HG03457 (cell line): ENCODE measurements around the gene SFRP2.

Experiments
- ATAC-seq: cut with Tn5 transposase; IDR thresholded peaks from one replicate; pipeline ENCODE4 v1.9.1; 2021; ENCODE audit warnings: moderate number of reproducible peaks; ENCODE audit not compliant: unreplicated experiment

Gene SFRP2

DNA sequence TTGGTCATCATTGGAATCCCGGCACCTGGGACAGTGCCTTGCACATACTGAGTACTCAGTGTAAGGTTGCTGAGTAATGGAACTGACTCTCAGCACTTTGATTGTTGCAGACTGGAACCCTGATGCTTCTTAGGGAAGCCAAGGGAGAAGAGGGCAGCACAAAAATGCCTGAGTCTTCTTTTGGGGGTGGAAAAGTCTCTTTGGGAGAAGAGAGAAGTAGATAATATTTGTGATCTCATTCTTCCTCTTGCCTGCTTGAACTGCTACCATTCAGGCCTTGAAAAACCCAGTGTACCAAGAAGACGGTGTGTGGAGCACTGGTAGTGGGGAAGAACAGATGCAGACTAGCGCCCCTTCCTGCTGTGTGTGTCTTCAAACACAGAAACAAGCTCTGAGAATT, 12.3 kb downstream of the SFRP2 start:
- ATAC-seq, result no peak

DNA sequence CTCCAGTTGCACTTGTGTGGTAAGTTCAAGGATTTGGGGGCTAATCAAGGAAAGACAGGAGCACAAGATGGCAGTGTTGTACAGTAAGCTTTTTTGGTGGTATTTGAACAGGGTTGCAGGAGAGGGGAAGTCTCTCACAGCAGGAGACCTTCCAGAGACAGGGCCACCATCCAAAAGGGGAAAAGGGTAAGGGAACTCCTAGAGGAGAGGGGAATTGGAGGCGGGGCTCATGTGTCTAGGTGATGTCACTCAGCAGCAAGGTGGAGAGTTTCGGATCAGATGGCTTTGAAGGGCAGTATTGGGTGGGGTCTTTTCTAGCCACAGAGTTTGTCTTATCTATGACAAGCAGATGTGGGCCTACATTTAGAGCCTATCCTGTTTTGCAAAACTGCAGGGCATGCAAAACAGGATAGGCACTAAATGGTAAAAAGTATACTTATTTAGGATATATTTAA, 15.6 kb downstream of the SFRP2 start:
- ATAC-seq, result no peak

DNA sequence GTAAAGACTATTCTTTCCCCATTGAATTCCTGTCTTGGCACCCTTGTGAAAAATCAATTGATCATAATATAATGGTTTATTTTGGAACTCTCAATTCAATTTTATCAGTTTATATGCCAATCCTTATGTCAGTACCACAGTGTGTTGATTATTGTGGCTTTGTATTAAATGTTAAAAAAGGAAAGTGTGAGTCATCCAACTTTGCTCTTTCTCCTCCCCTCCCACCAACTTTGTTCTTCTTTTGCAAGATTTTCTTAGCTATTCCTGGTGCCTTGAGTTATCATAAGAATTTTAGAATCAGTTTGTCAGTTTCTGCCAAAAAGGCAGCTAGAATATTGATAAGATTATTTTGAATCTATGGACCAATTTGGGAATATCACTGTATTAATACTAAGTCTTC, 17.8 kb downstream of the SFRP2 start:
- no peak for ATAC-seq

DNA sequence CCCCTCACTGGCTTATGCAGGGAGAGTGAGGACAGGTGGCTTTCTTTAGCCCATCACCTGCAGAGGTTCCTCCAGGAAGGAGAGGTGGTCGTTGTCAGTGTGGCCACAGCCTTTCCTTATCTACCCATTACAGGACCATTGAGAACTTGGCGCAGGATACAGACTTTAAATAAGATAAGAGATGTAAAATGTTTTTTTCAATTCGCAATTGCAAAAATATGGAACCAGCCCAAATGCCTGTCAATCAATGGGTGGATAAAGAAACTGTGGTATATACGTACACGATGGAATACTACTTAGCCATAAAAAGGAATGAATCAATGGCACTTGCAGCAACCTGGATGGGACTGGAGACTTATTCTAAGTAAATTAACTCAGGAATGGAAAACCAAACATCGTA, 22.1 kb downstream of the SFRP2 start:
- ATAC-seq, result no peak

DNA sequence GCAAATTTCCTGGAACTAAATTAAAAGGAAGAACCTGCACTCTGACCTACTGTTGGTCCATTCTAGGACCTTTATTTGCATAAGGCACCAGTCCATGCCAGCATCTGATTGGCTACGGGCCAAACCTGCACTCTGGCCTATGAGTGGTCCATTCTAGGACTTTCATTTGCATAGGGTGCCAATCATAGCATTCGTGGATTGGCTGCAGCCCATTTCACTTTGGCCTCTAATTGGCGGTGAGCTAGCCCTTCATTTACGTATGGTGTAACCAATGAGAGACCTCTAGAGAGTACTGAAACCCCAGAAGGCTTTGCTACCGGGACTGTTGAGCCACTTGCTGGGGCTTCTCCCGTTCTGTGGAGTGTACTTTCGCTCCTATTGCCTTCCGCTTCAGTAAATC, 23.0 kb downstream of the SFRP2 start:
- no peak for ATAC-seq

DNA sequence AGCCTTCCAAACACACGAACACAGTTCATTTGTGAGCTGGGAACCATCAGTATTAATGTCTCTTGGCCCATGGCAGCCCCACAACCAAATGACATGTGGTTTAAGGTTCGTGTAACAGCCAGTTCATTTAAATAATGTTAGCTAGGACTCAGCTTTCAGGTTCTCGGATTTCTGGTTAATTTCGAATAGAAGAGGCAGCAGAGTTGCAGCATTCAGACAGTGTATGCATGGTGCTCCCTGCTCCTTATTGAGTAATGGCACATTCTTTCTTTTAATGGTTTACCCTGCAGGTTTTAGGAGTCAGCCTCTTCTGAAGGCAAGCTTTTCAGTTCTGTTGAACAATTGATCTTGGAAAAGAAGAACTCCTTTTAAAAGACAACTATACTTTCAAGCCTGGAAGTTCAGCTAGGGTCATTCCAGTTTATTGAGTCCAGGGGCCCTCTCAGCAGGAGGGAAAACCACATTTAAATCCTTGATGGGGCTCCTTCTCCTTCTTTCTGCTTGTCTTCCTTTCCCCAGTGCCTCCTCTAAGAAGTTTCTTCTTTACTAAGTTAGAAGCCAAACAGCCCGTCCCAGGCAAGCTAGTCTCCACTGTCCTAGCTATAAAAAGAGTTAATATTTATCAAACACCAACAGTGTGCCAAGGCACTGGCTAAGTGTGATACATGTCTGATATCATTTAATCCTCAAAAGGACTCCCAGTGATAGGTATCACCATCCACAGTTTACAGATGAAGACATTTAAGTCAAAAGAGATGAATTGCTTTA, 24.1 kb downstream of the SFRP2 start:
- ATAC-seq, result no peak

DNA sequence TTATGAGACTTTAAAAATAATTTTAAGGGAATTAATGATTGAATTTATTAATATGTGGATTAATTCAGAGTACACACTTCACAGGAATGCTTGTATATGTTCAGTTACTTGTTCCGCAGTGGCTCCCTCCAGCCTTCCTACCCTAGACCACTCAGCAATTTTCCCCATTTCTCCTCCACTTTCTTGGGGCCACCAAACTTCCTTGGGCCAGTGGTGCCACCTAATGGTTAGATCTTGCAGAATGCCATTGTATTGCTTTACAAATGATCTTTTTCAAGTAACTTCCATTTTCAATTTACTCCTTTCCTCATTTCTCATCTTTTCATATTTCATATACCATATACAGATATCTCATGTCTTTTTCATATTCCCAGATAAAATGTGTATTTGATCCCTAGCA, 25.5 kb downstream of the SFRP2 start:
- ATAC-seq, result no peak

DNA sequence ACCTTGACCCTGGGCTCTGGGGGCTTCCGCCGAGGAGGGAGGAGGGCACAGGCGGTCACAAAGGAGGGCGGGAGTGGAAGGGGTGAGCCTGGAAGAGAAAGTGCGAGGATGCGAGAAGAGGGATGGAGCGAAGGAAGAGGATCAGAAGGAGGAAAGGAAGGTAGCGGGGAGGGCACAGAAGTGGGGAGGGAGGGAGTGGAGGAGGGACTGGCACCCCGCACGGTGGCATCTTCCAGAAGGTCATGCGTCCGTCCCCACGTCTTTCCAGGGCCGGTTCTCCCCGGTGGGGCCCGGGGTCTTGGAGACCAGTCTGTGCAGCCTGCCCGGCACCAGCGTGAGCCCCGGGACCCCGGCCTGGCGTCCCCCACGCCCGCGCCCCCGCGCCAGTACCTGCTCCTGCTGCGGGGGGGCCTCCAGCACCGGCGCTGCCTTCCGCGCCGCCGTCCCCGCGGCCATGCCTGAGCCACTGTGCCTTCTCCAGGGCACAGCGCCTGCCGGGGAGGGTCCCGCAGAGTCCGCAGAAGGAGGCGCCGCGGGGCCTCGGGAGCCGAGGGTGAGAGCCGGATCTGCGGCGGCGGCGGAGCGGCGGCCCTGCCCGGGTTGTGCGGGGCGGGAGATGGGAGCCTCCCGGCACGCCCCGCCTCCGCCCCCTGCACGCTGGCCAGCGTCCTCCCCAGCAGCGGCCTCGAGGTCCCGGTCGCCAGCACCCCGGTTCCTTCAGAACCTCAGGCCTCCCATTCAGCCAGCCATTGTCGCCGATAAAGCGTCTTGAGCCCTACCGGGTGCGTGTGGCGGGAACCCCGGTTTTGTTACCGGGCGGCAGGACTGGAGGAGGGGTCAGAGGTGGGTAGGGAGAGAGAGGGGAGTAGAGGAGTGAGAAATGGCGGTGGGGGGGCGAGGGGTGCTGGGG, 29.2 kb downstream of the SFRP2 start, which contains the start of gene RNF175:
Gene RNF175 (minus strand): TSS at position 618 of the 910 bp plus-strand sequence. CDS start 162 bp downstream, at position 456.
- ATAC-seq, result no peak

DNA sequence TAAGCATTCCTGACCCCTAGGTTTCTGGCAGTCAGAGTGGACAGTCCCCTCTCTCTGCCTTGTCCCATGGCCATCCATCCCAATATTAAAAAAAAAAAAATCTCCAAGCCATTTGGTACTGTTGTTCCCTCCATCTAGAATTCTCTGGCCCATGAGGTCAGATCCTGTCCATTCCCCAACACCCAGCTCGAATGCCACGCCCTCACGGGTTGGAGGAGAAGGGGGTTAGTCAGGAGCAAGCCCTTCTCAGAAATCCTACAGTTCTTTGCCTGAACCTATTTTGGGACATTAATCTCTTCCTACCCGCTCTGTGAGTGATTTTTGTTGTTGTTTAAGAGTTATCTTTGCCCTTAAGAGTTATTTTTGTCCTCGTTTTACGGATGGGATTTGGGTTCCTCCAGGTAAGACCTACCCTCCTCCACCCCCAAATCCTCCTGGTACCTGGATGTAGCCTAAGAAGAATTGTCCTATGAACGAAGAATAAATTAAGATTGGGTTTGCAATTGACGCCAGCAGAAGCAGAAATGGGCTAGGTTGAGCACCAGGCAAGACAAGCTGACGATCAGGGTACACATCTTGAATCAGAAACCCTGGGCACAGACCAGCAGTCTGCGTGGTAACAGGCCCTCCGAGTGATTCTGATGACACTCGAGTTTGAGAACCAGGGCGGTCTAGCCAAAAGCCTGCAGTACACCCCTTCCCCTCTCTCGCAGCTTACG, 30.0 kb downstream of the SFRP2 start:
- ATAC-seq, result no peak

DNA sequence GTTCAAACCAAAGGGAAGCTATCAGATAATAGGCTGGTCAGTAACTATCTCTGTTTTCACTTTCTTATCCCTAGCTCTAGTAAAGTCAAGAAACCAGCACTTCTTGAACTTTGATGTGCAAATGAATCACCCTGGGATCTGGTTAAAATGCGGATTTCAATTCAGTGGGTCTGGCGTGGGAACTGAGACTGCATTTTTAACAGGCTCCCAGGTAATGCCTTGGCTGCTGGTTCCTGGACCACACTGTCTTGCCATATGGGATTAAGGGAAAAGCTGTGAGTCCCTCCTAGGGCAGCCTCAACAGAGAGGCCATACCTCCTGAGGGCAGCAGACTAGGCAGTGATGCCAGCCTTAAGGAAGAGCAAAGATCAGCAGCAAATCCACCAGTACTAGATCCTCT, 30.7 kb downstream of the SFRP2 start:
- ATAC-seq, result no peak

DNA sequence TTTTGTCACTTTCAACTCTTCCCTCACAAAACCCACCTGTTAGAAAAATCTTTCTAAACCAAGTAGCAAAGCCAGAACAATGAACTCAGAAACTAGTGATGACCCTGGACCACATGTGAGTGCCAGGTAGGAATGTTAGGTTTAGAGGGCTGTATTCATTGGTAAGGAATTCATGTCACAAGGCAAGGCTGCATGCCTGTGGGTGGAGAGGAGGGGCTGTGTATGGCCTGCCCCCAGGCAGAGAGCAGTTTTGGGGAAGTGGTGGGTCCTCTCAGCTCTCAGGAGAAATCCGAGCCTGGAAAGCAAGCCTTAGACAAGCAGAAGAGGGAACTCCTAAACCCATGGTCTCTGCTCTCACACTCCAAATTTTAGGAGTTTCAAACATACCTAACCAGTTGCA, 31.5 kb downstream of the SFRP2 start:
- ATAC-seq, result no peak

DNA sequence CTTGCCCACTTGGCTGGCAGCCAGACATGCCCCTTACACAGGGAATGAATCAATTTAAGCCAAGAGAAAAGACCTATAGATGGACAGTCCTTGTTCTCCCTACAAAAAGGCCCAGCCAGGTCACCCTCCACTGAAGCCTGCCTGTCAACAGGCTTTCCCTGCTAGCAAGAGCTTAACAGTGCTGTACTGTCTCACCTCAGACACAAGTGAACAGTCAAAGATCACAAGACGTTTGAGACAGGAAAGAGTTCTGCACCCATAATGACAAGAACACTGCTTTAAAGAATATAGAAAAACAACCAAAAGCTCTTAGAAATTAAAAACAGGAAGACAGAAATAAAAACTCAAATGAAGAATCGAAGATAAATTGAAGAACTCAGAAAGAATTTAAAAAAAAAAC, 33.7 kb downstream of the SFRP2 start:
- ATAC-seq, result no peak

DNA sequence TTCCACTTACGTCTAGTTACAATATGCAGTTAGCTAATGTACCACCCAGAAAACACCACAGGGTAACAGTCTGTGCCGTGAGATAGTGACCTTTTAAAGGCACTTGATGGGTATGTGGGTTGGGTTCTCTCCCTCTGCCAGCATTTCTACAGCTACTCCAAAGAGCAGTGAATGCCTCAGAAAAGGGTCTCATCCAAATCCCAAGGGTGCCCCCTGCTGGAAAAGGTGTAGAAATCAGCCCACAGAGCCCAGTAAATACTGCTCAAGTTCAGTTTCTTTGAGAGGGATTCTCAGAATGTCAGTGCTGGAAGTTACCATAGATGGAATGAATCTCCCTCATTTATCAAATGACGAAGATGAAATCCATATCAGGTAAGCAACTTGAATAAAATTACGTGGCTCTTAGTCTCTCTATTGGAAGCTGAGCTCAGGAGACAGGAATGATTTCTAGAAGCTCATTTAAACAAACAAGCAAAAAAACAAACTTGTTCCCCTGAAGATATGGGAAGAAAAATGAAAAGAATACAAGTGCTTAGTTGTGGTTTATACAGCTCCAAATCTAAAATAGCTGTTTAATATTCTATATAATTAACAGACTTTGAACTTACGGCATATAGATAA, 38.6 kb downstream of the SFRP2 start:
- ATAC-seq, result no peak

DNA sequence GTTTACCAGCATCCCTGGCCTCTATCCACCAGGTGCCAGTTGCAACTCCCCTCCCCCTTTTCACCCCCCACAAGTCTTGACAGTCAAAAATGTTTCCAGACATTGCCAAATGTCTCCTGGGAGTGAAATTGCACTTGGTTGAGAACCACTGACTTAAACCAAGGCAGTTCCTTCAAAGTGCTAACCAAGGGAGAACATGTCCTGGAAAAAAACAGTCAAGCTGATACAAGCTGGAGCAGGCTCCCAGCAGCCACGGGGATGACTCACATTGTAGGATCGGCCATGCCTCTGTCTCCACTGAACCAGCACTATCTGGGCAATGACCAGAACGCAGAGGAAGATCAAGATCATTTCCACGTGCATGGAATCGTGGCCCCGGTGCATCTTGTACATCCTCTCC, 40.5 kb downstream of the SFRP2 start:
- no peak for ATAC-seq

DNA sequence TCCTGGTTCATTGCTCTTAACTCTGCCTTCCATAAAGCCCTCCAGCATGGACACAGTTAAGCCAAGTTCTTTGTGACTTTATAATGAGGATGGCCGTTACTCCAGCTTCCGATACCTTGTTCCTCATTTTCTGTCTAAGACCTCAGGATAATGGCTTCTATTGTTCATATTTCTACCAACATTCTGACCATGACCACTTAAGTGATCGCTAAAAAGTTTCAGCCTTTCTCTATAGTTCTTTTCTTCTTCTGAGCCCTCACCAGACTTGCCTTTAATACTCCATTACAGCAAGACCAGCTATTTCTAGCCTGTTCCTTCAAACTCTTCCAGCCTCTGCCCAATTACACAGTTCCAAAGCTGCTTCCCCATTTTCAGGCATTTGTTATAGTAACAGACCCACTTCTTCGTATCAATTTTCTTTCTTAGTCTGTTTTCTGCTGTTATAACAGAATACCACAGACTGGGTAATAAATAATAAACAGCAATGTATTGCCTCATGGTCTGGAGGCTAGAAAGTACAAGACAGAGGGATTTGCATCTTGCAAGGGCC, 41.4 kb downstream of the SFRP2 start:
- ATAC-seq, result no peak

DNA sequence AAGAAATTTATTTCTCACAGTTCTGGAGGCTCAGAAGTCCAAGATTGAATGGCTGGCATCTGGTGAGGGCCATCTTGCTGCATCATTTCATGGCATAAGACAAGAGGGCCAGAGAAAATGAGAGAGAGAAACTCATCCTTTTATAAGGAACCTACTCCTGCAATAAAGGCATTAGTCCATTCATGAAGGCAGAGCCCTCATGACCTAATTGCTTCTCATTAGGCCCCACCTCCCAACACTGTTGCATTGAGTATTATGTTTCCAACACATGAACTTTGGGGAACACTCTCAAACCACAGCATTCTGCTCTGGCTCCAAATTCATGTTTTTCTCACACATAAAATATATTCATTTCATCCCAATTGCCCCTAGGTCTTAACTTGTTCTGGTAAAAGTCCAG, 43.2 kb downstream of the SFRP2 start:
- no peak for ATAC-seq

DNA sequence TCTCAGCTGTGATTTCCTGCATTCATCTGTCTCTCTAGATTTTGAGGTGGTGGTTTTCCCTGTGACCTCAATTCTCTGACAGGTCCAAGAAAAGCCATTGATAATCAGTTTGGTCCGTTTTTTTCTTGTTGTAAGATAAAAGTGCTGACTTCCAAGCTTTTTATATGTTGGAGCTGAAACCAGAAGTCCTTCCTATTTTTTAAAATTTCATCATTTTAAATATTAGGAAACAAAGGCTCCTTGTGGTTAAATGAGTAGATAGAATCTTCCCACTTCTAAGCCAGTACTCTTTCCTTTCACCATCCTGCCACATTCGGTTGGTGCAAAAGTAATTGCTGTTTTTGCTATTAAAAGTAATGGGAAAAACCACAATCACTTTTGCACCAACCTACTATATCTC, 47.3 kb downstream of the SFRP2 start:
- ATAC-seq, result no peak

DNA sequence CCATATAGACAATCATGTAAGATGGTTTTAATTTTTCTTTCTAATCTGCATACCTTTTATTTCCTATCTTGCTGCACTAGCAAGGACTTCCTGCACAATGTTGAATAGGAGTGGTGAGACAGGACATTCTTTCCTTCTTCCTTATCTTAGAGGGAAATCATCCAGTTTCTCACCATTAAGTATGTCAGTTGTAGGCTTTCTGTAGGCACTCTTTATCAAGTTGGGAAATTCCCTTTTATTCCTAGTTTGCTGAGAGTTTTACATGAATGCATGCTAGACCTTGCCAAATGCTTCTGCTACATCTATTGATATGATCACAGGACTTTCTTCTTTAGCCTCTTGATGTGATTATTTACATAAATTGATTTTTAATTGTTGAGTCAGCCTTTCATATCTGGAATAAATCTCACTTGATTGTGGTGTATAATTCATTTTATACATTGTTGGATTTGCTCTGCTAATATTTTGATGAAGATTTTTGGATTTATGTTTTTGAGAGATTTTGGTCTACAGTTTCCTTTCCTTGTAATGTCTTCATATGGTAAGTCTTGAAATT, 52.9 kb downstream of the SFRP2 start:
- no peak for ATAC-seq

DNA sequence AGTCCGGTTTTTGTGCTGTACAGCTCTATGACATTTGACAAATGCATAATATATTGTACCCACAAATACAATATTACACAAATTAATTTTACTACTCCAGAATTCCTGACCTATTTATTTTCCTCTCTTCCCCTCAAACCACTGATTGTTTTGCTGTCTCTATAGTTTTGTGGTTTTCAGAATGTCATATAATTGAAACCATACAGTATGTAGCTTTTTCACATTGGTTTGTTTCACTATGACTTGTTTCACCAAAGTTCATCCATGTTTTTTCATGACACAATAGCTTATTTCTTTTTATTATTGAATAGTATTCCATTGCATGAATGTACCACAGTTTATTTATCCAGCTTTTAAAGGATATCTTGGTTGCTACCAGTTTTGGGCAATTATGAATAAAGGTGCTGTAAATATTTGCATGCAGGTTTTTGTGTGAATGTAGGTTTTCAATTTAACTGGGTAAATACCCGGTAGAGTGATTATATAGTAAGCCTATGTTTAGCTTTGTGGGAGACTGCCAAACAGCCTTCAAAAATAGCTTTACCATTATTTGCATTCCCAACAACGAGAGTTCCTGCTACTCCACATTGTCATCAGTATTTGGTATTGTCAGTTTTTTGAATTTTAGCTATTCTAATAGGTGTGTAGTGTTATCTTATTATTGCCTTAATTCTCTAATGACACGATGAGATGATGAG, 55.0 kb downstream of the SFRP2 start:
- ATAC-seq, result no peak

DNA sequence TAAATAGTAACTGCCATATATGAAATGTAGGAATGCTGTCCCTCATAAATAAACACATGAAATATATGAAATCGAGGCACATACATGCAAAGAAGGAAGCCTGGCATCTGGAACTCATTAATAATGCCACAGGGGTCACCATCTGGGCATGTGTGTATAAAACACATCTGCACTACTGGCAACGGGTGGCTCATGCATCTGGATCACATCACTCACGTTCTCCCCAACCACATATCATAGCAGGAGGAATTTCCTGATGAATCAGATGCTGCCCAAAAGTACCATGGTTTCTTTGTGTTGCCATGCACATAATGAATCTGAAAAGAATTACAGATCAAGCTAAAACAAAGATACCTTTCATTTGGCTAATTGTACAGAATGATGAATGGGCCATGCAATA, 57.6 kb downstream of the SFRP2 start:
- no peak for ATAC-seq
